Glutamatergic neuron (in vitro differentiated cells): ENCODE data around the gene CRACDL. TPM values are rescaled to one million over a fixed set of nuclear protein-coding genes. Genes with fewer than 3 reads are reported as not detected.

Experiments
- DNase-seq: peaks from one replicate; pipeline ENCODE4 v3.0.0; 2022
- H3K27ac Mint-ChIP-seq: one replicate; pipeline ENCODE4 v1.8.0; 2020; ENCODE audit warnings: mild to moderate bottlenecking, mixed read lengths, inconsistent platforms; ENCODE audit not compliant: unreplicated experiment
- H3K27me3 Mint-ChIP-seq: one replicate; pipeline ENCODE4 v1.8.0; 2020; ENCODE audit warnings: mild to moderate bottlenecking, moderate library complexity, mixed read lengths, inconsistent platforms; ENCODE audit not compliant: unreplicated experiment
- H3K36me3 Mint-ChIP-seq: one replicate; pipeline ENCODE4 v1.8.0; 2020; ENCODE audit warnings: mild to moderate bottlenecking, mixed read lengths, inconsistent platforms; ENCODE audit not compliant: unreplicated experiment
- H3K4me1 Mint-ChIP-seq: one replicate; pipeline ENCODE4 v1.8.0; 2020; ENCODE audit warnings: mild to moderate bottlenecking, low read depth, mixed read lengths, inconsistent platforms; ENCODE audit not compliant: unreplicated experiment
- H3K4me3 Mint-ChIP-seq: one replicate; pipeline ENCODE4 v1.8.0; 2020; ENCODE audit warnings: mild to moderate bottlenecking, mixed read lengths, inconsistent platforms; ENCODE audit not compliant: unreplicated experiment
- H3K9me3 Mint-ChIP-seq: one replicate; pipeline ENCODE4 v1.8.0; 2020; ENCODE audit warnings: mild to moderate bottlenecking, moderate library complexity, mixed read lengths, inconsistent platforms; ENCODE audit not compliant: unreplicated experiment
- total RNA-seq: library from RNA; stranded (reverse); fragmentation: NEBNext Ultra II Directional; extraction: Animal tissue kit (Norgen Biotek cat#: 25700); gene quantifications from one replicate; pipeline ENCODE4 v1.2.1, GENCODE V29; 2021; ENCODE audit not compliant: unreplicated experiment
- TF ChIP-seq, protein P1 (sequence below): fragments of 200-600 bp; sonication (generic); IDR thresholded peaks from one replicate; pipeline ENCODE4 v1.5.0; 2021; ENCODE audit not compliant: partially characterized antibody, unreplicated experiment

CRACDL gene
- total RNA-seq, 1 donor from 2014 or later: 2.1 TPM

DNA sequence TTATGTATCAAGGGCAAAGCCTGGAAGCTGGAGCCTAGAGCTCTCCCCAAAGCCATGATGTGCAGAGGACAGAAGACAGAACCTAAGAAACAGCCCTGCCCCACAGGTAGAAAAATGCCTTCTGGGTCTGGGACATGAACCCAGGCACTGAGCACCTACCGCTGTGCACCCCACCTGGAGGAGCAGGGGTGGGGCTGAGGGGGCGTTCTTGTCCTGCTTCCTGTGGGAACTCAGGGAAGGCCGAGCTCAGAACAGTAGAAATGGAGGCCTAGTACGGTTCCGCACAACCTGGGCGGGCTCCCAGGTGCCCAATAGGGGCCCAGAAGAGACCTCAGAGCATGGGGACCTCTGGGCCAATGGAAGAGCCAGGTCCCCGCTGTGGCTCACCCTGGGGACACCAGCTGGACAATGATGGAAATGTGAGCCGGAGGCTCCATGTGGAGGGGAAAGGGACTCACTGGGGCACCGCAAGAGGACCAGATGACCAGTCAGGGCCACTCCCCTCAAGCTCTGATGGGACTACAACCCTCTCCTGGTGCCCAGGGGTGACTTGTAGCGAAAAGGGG is 3.2 kb downstream of the CRACDL start:
- Mint-ChIP-seq H3K4me1 (peaks cover 7% of the 10 kb centered on the region), H3K36me3 (peaks cover 6% of the 10 kb centered on the region), H3K9me3 (peaks cover 4% of the 10 kb centered on the region), H3K27me3 (peaks cover 16% of the 10 kb centered on the region), H3K27ac (no peak overlapping the region), H3K4me3 (no peak overlapping the region)
- TF ChIP-seq, protein P1, sequence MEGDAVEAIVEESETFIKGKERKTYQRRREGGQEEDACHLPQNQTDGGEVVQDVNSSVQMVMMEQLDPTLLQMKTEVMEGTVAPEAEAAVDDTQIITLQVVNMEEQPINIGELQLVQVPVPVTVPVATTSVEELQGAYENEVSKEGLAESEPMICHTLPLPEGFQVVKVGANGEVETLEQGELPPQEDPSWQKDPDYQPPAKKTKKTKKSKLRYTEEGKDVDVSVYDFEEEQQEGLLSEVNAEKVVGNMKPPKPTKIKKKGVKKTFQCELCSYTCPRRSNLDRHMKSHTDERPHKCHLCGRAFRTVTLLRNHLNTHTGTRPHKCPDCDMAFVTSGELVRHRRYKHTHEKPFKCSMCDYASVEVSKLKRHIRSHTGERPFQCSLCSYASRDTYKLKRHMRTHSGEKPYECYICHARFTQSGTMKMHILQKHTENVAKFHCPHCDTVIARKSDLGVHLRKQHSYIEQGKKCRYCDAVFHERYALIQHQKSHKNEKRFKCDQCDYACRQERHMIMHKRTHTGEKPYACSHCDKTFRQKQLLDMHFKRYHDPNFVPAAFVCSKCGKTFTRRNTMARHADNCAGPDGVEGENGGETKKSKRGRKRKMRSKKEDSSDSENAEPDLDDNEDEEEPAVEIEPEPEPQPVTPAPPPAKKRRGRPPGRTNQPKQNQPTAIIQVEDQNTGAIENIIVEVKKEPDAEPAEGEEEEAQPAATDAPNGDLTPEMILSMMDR: no peak
- no peak for DNase-seq

DNA sequence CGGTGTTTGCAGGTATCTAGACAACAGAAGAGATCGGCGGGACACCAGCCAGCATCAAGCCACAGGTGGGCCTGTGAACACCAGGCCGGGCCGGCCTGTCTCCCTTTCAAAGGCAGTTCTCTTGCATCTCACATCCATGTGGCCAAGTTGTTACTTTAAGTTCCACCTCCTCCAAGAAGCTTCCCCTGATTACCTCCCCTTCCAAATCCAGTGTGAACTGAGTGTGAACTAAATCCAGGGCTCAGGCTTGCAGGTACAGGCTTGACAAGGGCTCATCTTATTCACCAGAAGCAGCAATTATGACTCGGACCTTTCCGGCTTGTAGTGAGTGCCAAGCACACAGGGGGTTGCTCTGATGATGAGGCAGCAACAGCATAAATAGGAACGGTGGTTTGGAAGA is 3.9 kb downstream of the CRACDL start:
- TF ChIP-seq, protein P1: no peak
- peaks cover 4% of the 10 kb centered on the region for H3K9me3 Mint-ChIP-seq
- H3K27me3 Mint-ChIP-seq: peaks cover 12% of the 10 kb centered on the region
- no peak for DNase-seq
- H3K4me1 Mint-ChIP-seq: peaks cover 10% of the 10 kb centered on the region
- no peaks in the 10 kb centered on the region for H3K36me3 Mint-ChIP-seq
- no peak overlapping the region for H3K27ac Mint-ChIP-seq
- no peak overlapping the region for H3K4me3 Mint-ChIP-seq

DNA sequence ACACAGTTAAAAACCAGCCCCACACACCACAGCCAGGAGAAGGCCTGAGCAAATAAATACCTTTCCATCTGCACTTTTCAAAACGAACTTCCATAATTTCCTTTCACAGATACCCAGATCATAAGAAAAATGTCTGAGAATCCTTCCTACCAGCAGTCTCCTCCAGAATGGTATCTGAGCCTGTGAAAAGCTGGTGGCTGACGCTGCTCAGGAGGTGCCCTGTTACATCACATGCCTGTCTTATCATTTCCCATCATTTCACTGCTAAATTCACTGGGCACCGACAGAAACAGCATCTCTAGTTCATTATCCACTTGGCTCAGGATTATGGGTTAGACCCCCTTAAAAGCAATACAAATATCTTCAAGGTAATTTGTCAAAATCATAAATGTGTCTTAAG is 4.4 kb downstream of the CRACDL start:
- H3K4me3 Mint-ChIP-seq: no peak overlapping the region
- no peak for DNase-seq

DNA sequence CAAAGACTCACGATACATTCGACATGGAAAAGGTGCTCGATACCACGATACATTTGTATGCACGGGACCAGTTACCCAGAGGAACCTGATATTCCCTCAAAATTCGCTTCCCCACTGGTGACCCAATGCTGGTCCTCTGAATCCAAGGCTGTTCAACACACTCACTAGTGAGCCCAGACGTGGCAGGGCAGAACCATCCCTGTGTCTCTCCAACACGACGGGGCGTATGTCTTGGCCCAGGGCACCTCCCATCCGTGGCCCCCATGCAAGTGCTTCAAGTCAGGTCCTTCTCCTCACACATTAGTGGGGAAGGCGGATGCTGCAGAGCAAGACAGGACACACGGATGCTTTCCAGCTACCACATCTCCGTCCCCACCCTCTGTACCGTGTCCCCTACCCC is 6.1 kb downstream of the CRACDL start:
- H3K4me1 Mint-ChIP-seq: peaks cover 11% of the 10 kb centered on the region
- peaks cover 5% of the 10 kb centered on the region for H3K27me3 Mint-ChIP-seq
- no peak for DNase-seq
- peaks cover 2% of the 10 kb centered on the region for H3K9me3 Mint-ChIP-seq
- TF ChIP-seq, protein P1: no peak
- H3K27ac Mint-ChIP-seq: no peak overlapping the region
- no peak overlapping the region for H3K4me3 Mint-ChIP-seq
- H3K36me3 Mint-ChIP-seq: no peaks in the 10 kb centered on the region

More for the DNA sequence above, 4.4 kb downstream of the CRACDL start:
- no peaks in the 10 kb centered on the region for H3K36me3 Mint-ChIP-seq
- H3K9me3 Mint-ChIP-seq: peaks cover 4% of the 10 kb centered on the region
- H3K27me3 Mint-ChIP-seq: peaks cover 11% of the 10 kb centered on the region
- H3K27ac Mint-ChIP-seq: no peak overlapping the region
- H3K4me1 Mint-ChIP-seq: peaks cover 10% of the 10 kb centered on the region
- TF ChIP-seq, protein P1: no peak

DNA sequence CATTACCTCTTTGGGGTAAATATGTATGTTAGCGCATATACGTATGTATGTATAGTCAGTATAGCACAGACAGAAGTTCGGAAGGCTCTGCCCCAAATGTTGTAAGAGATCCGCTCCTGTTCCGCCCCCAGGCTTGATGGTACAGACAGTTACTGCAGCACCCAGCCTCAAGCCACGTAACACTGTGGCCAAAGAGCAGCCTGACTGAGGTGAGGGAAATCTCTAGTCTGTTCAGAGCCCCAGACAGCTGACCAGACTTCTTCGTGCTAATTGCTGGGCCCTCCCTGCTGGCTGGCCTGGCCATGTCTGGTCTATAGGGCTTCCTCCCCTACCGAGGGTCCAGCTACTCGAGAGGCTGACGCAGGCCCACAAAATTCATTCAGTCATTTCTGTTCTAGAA is 7.8 kb downstream of the CRACDL start:
- TF ChIP-seq, protein P1: no peak
- Mint-ChIP-seq H3K4me3 (no peak overlapping the region), H3K9me3 (peaks cover 2% of the 10 kb centered on the region), H3K27me3 (peaks cover 3% of the 10 kb centered on the region), H3K27ac (no peak overlapping the region), H3K4me1 (peaks cover 13% of the 10 kb centered on the region), H3K36me3 (no peaks in the 10 kb centered on the region)
- DNase-seq: no peak
